ENCODE results near the gene PAH. TPM values are rescaled to one million over a fixed set of nuclear protein-coding genes. Genes with fewer than 3 reads are reported as not detected.

The PAH gene
- total RNA-seq, 1 experiment from 2014 or later: 5.7 TPM

DNA sequence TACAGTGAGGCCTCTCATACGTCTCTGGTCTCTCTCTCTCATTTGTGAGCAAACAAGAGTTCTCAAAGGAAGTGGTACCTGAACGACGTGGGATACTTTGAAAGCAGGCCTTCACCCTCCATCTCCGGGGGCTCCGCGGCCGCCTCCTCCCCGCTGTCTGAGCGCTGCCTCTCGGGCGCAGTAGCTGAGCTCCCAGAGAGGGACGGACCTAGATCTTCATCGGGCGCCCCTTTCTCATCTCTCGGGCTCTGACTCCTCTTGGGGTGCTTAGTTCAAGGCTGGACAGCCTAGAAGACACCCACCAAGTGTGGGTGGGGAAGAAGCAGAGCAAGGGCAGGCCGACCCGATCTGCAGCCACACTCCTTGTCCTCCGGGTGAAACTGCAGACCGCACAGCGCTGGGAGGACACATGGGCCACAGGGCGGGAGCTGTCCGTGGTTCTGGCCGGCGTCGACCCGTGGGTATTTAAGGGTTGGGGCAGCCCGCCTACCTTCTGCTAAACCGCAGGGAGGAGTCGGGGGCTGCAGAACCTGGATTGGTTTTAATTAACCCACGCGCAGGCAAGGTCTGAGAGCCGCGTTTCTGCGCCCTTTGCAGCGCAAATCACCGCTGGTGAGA, 92.7 kb downstream of the PAH start (continued):
- TF ChIP-seq TP53 (CRISPR knock-in tag; IDR thresholded peaks at IDR 0.05) (no peak), NR1H2 (CRISPR knock-in tag; IDR thresholded peaks at IDR 0.05) (no peak), USF1 (CRISPR knock-in tag; IDR thresholded peaks at IDR 0.05) (peak; percentile 69; the same call in 1 of the 2 replicates), MYBL2 (CRISPR knock-in tag; IDR thresholded peaks at IDR 0.05) (peak; percentile 90), RELA (CRISPR knock-in tag; IDR thresholded peaks at IDR 0.05; ENCODE audit: borderline replicate concordance) (peak; percentile 77; the same call in 1 of the 2 replicates), JUN (CRISPR knock-in tag; IDR thresholded peaks at IDR 0.05) (peak; percentile 94), ZNF671 (CRISPR knock-in tag; IDR thresholded peaks at IDR 0.05) (no peak), STAT6 (CRISPR knock-in tag; conservative IDR thresholded peaks at IDR 0.05; ENCODE audit: low read depth) (0 out of 2 replicates have a peak, but pooled peaks have one; percentile 66)
- TF ChIP-seq, protein P1, sequence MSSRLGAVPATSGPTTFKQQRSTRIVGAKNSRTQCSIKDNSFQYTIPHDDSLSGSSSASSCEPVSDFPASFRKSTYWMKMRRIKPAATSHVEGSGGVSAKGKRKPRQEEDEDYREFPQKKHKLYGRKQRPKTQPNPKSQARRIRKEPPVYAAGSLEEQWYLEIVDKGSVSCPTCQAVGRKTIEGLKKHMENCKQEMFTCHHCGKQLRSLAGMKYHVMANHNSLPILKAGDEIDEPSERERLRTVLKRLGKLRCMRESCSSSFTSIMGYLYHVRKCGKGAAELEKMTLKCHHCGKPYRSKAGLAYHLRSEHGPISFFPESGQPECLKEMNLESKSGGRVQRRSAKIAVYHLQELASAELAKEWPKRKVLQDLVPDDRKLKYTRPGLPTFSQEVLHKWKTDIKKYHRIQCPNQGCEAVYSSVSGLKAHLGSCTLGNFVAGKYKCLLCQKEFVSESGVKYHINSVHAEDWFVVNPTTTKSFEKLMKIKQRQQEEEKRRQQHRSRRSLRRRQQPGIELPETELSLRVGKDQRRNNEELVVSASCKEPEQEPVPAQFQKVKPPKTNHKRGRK (CRISPR knock-in tag; IDR thresholded peaks at IDR 0.05; ENCODE audit: borderline replicate concordance): peak; percentile 88; the same call in 1 of the 2 replicates
- TF ChIP-seq, protein P2, sequence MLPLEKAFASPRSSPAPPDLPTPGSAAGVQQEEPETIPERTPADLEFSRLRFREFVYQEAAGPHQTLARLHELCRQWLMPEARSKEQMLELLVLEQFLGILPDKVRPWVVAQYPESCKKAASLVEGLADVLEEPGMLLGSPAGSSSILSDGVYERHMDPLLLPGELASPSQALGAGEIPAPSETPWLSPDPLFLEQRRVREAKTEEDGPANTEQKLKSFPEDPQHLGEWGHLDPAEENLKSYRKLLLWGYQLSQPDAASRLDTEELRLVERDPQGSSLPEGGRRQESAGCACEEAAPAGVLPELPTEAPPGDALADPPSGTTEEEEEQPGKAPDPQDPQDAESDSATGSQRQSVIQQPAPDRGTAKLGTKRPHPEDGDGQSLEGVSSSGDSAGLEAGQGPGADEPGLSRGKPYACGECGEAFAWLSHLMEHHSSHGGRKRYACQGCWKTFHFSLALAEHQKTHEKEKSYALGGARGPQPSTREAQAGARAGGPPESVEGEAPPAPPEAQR (CRISPR knock-in tag; IDR thresholded peaks at IDR 0.05): no peak

DNA sequence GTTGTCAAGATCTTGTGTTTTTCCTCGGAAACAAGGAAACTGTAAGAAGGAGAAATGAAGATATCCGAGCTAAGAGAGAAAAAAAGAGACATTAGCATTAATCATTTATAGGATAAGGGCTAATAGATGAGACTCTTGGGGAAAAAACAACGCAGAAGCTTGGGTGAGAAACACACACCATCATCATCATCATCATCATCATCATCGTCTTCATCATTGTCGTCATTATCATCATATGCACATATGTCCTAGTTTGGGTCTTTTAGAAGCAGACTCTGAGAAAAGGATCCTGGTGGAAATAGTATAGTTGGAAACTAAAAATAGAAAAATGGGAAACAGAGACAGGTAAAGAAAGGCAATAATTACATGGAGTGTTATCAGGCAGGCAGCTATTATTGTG, 95.9 kb downstream of the PAH start:
- Mint-ChIP-seq H3K4me3 (no peak overlapping the region), H3K36me3 (no peaks in the 10 kb centered on the region), H3K27ac (no peak overlapping the region), H3K4me1 (peaks cover 14% of the 10 kb centered on the region), H3K27me3 (ENCODE audit: low read depth) (peaks cover 49% of the 10 kb centered on the region), H3K9me3 (no peaks in the 10 kb centered on the region)
- CTCF ChIA-PET: interaction anchor here (0.6 to 3.8 kb wide), 2 partner anchors 9 to 81 kb away, joined by 3 to 24 read pairs; no protein-coding TSS in a partner anchor
- POLR2A ChIA-PET: interaction anchor here (0.6 kb wide), 1 partner anchor 97 kb away, joined by 4 read pairs; no protein-coding TSS in a partner anchor
- DNase-seq (ENCODE audit: low spot score) (no peak), ATAC-seq (no peak)
- TF ChIP-seq JAZF1 (CRISPR knock-in tag; IDR thresholded peaks at IDR 0.05): no peak

DNA sequence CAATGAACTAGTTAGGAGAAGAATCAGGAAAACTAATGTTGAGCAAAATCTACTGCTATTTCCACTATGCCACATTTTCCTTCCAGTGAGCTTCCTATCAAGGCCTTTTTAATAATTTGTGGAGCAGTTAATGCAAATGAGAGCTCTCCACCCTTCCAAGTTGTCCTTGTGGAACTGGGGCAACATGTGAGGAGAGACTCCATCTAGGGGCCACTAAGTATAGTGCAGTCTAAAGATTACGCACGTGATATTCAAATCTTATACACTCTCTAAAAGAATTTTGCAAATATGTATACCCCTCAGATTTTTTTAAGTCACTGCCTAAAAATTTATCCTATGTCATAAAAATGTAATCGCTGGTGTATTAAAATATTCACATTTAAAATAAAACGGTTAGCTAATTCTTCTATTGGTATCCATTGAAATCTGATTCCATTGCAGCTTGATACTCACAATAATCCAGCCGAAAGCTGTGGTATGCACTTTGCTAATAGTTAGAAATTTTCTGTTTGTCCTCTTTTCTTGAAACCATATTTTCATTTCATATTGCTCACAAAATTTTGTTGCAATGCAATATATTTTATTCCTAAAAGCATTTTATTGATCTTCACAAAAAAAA, 100.1 kb downstream of the PAH start:
- ChIA-PET CTCF (interaction anchor here (0.6 to 2.0 kb wide), 21 partner anchors 8 to 913 kb away, joined by 3 to 17 read pairs (median 4); no protein-coding TSS in a partner anchor), POLR2A (no interaction called here)
- peak; percentile 90 for ATAC-seq
- peaks cover 6% of the 10 kb centered on the region for H3K4me1 Mint-ChIP-seq
- no peak overlapping the region for H3K4me3 Mint-ChIP-seq
- no peak overlapping the region for H3K27ac Mint-ChIP-seq
- H3K9me3 Mint-ChIP-seq: no peaks in the 10 kb centered on the region
- H3K36me3 Mint-ChIP-seq: no peaks in the 10 kb centered on the region
- peaks cover 7% of the 10 kb centered on the region for H3K27me3 Mint-ChIP-seq (ENCODE audit: low read depth)
- no peak for TF ChIP-seq ZBTB43 (CRISPR knock-in tag; IDR thresholded peaks at IDR 0.05)
- TF ChIP-seq ZNF219 (CRISPR knock-in tag; IDR thresholded peaks at IDR 0.05; ENCODE audit: borderline replicate concordance): no peak
- TF ChIP-seq, protein P3, sequence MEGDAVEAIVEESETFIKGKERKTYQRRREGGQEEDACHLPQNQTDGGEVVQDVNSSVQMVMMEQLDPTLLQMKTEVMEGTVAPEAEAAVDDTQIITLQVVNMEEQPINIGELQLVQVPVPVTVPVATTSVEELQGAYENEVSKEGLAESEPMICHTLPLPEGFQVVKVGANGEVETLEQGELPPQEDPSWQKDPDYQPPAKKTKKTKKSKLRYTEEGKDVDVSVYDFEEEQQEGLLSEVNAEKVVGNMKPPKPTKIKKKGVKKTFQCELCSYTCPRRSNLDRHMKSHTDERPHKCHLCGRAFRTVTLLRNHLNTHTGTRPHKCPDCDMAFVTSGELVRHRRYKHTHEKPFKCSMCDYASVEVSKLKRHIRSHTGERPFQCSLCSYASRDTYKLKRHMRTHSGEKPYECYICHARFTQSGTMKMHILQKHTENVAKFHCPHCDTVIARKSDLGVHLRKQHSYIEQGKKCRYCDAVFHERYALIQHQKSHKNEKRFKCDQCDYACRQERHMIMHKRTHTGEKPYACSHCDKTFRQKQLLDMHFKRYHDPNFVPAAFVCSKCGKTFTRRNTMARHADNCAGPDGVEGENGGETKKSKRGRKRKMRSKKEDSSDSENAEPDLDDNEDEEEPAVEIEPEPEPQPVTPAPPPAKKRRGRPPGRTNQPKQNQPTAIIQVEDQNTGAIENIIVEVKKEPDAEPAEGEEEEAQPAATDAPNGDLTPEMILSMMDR (IDR thresholded peaks at IDR 0.05): peak; percentile 82
- TF ChIP-seq MYBL2 (CRISPR knock-in tag; IDR thresholded peaks at IDR 0.05): no peak
- TF ChIP-seq, protein P4, sequence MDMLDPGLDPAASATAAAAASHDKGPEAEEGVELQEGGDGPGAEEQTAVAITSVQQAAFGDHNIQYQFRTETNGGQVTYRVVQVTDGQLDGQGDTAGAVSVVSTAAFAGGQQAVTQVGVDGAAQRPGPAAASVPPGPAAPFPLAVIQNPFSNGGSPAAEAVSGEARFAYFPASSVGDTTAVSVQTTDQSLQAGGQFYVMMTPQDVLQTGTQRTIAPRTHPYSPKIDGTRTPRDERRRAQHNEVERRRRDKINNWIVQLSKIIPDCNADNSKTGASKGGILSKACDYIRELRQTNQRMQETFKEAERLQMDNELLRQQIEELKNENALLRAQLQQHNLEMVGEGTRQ (CRISPR knock-in tag; IDR thresholded peaks at IDR 0.05): 0 out of 2 replicates have a peak, but pooled peaks have one; percentile 11
- TF ChIP-seq TCF7 (CRISPR knock-in tag; IDR thresholded peaks at IDR 0.05; ENCODE audit: low read depth): no peak
- DNase-seq (ENCODE audit: low spot score): no peak
